ENCODE data around the gene COQ7. TPM values are rescaled to one million over a fixed set of nuclear protein-coding genes. Genes with fewer than 3 reads are reported as not detected.

COQ7 gene
- total and polyA plus RNA-seq, 7 donors, result 20.7 to 38.6 (median 31.8) TPM

GRCh38 chr16:19105891-19106624 is 38.6 kb downstream of the COQ7 start:
- intact Hi-C loops (cut with DNase I), result no loop called here
- no peak for ATAC-seq
- Histone ChIP-seq H3K9me3 (no peaks in the 10 kb centered on the region), H3K36me3 (ENCODE audit: insufficient read depth in 1 of 2, low read depth in 1 of 2) (no peaks in the 10 kb centered on the region), H3K4me3 (no peak overlapping the region), H3K27me3 (ENCODE audit: insufficient read depth in 3 of 3, low read length in 2 of 3) (no peaks in the 10 kb centered on the region), H3K4me1 (no peaks in the 10 kb centered on the region), H3K27ac (no peak overlapping the region)
- no peak for DNase-seq
- TF ChIP-seq CTCF (IDR thresholded peaks at IDR 0.05), result no peak
- WGBS, 3 donors, result 41 to 56% (median 50%) methylated on average over 11 of the region's 11 CpGs

- H3K4me3 ChIP-seq, result no peak overlapping the region
- DNase-seq, result no peak
- no peaks in the 10 kb centered on the region for H3K27me3 ChIP-seq (ENCODE audit: insufficient read depth in 3 of 3, low read length in 2 of 3)
- no peak for TF ChIP-seq CTCF (IDR thresholded peaks at IDR 0.05)
- H3K27ac ChIP-seq, result no peak overlapping the region
- H3K9me3 ChIP-seq, result no peaks in the 10 kb centered on the region
- no peaks in the 10 kb centered on the region for H3K36me3 ChIP-seq (ENCODE audit: insufficient read depth in 1 of 2, low read depth in 1 of 2)
- no peak for ATAC-seq
- WGBS, 3 donors, result 83 to 89% (median 88%) methylated on average over 2 of the region's 2 CpGs
- no peaks in the 10 kb centered on the region for H3K4me1 ChIP-seq
- intact Hi-C loops (cut with DNase I), result no loop called here
Measured at GRCh38 chr16:19106625-19107020, 39.2 kb downstream of the COQ7 start.

- Histone ChIP-seq H3K27ac (no peak overlapping the region), H3K36me3 (ENCODE audit: insufficient read depth in 1 of 2, low read depth in 1 of 2) (no peaks in the 10 kb centered on the region), H3K9me3 (no peaks in the 10 kb centered on the region), H3K4me1 (peaks cover 9% of the 10 kb centered on the region), H3K4me3 (no peak overlapping the region), H3K27me3 (ENCODE audit: insufficient read depth in 3 of 3, low read length in 2 of 3) (no peaks in the 10 kb centered on the region)
- no peak for ATAC-seq
- no peak for DNase-seq
- no peak for TF ChIP-seq CTCF (IDR thresholded peaks at IDR 0.05)
- intact Hi-C loops (cut with DNase I), result no loop called here
- WGBS, 3 donors, result 85 to 91% (median 86%) methylated on average over 9 of the region's 9 CpGs
Measured at GRCh38 chr16:19108409-19109287, 41.2 kb downstream of the COQ7 start.

- ATAC-seq, result no peak
- no peaks in the 10 kb centered on the region for H3K9me3 ChIP-seq
- DNase-seq, result no peak
- H3K4me1 ChIP-seq, result peaks cover 9% of the 10 kb centered on the region
- no peaks in the 10 kb centered on the region for H3K36me3 ChIP-seq (ENCODE audit: insufficient read depth in 1 of 2, low read depth in 1 of 2)
- H3K27ac ChIP-seq, result no peak overlapping the region
- TF ChIP-seq CTCF (IDR thresholded peaks at IDR 0.05), result no peak
- H3K4me3 ChIP-seq, result no peak overlapping the region
- no peaks in the 10 kb centered on the region for H3K27me3 ChIP-seq (ENCODE audit: insufficient read depth in 3 of 3, low read length in 2 of 3)
- 89 to 97% (median 95%) methylated on average over 4 of the region's 4 CpGs for WGBS, 3 donors
- intact Hi-C loops (cut with DNase I), result no loop called here
Measured at GRCh38 chr16:19109288-19109664, 41.9 kb downstream of the COQ7 start.

Data from psoas muscle (tissue), 8 donors.